Activated CD8-positive, alpha-beta T cell treated with anti-CD3 and anti-CD28 coated beads for 36 hours (primary cell): ENCODE data around the gene BCDIN3D. TPM values are rescaled to one million over a fixed set of nuclear protein-coding genes. Genes with fewer than 3 reads are reported as not detected.

Experiments
- total RNA-seq, 2 experiments: library from RNA; stranded (reverse); gene quantifications; one replicate each; pipeline ENCODE4 v1.2.3, GENCODE V29; 2021

The BCDIN3D gene
- total RNA-seq, 2 experiments from 2014 or later, result 5.0 to 5.3 TPM

Other genes starting within 250 kb of the BCDIN3D start
- not detected for gene FAM186B, start 237.5 kb downstream of the BCDIN3D start, total RNA-seq
- gene PRPF40B, start 219.5 kb downstream of the BCDIN3D start, total RNA-seq, result 1 to 10 TPM; 4.9 to 5.6 TPM
- 10 to 100 TPM; 22.8 to 23.5 TPM for gene FMNL3, start 135.7 kb downstream of the BCDIN3D start, total RNA-seq
- 100 to 1,000 TPM; 437 to 443 TPM for gene TMBIM6, start 101.5 kb downstream of the BCDIN3D start, total RNA-seq
- gene NCKAP5L, start 14.7 kb downstream of the BCDIN3D start, total RNA-seq, result 1 to 10 TPM; 5.5 to 5.7 TPM
- under 1 TPM; 0.22 to 0.56 TPM for gene FAIM2, start 60.8 kb upstream of the BCDIN3D start, total RNA-seq
- gene AQP2, start 107.6 kb upstream of the BCDIN3D start, total RNA-seq, result not detected
- gene AQP5, start 118.8 kb upstream of the BCDIN3D start, total RNA-seq, result not detected
- gene AQP6, start 129.8 kb upstream of the BCDIN3D start, total RNA-seq, result not detected
- 100 to 1,000 TPM; 113 to 117 TPM for gene RACGAP1, start 182.4 kb upstream of the BCDIN3D start, total RNA-seq
- gene ASIC1, start 214.5 kb upstream of the BCDIN3D start, total RNA-seq, result 10 to 100 TPM; 14.3 to 17.3 TPM
- gene SMARCD1, start 242.2 kb upstream of the BCDIN3D start, total RNA-seq, result 10 to 100 TPM; 47.3 to 55.1 TPM